ENCODE results near the gene GSN. TPM values are rescaled to one million over a fixed set of nuclear protein-coding genes. Genes with fewer than 3 reads are reported as not detected.

The GSN gene
- total and polyA plus RNA-seq, 9 of the 15 experiments (the other 6 are each of a cell fraction or from before 2014, with no cell fraction given) = 0.39 to 16.6 (median 8.2) TPM

- TF ChIP-seq, protein P1, sequence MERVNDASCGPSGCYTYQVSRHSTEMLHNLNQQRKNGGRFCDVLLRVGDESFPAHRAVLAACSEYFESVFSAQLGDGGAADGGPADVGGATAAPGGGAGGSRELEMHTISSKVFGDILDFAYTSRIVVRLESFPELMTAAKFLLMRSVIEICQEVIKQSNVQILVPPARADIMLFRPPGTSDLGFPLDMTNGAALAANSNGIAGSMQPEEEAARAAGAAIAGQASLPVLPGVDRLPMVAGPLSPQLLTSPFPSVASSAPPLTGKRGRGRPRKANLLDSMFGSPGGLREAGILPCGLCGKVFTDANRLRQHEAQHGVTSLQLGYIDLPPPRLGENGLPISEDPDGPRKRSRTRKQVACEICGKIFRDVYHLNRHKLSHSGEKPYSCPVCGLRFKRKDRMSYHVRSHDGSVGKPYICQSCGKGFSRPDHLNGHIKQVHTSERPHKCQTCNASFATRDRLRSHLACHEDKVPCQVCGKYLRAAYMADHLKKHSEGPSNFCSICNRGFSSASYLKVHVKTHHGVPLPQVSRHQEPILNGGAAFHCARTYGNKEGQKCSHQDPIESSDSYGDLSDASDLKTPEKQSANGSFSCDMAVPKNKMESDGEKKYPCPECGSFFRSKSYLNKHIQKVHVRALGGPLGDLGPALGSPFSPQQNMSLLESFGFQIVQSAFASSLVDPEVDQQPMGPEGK (CRISPR knock-in tag; IDR thresholded peaks at IDR 0.05; ENCODE audit: borderline replicate concordance) = 0 out of 2 replicates have a peak, but pooled peaks have one; percentile 31
- peak; percentile 12 for TF ChIP-seq HNRNPLL (IDR thresholded peaks at IDR 0.05; ENCODE audit: low read depth, low read length, poor library complexity, severe bottlenecking)
- no peak for TF ChIP-seq TEAD4 (IDR thresholded peaks at IDR 0.05; ENCODE audit: low read length)
- no peak for TF ChIP-seq TEAD4 (CRISPR knock-in tag; IDR thresholded peaks at IDR 0.05; ENCODE audit: borderline replicate concordance)
- TF ChIP-seq POU5F1 (IDR thresholded peaks at IDR 0.05; ENCODE audit: borderline replicate concordance, low read depth, low read length, partially characterized antibody) = no peak
- no peak for TF ChIP-seq ETV6 (IDR thresholded peaks at IDR 0.05; ENCODE audit: borderline replicate concordance in 1 of 2, low read depth in 2 of 2, low read length in 1 of 2)
- no peak for TF ChIP-seq ETV6 (CRISPR knock-in tag; IDR thresholded peaks at IDR 0.05; ENCODE audit: borderline replicate concordance)
- TF ChIP-seq ZNF511 (CRISPR knock-in tag; IDR thresholded peaks at IDR 0.05) = no peak
- TF ChIP-seq DNMT1 (IDR thresholded peaks at IDR 0.05) = no peak
- no peak for TF ChIP-seq ATF1 (CRISPR knock-in tag; IDR thresholded peaks at IDR 0.05)
- peak; percentile 53 for TF ChIP-seq ATF1 (tag; IDR thresholded peaks at IDR 0.05)
- TF ChIP-seq EWSR1 (IDR thresholded peaks at IDR 0.05; ENCODE audit: borderline replicate concordance, low read depth, partially characterized antibody) = no peak
- TF ChIP-seq FOXP1 (CRISPR knock-in tag; IDR thresholded peaks at IDR 0.05) = no peak
- TF ChIP-seq SETDB1 (IDR thresholded peaks at IDR 0.05; ENCODE audit: low read length) = no peak
- TF ChIP-seq, protein P2, sequence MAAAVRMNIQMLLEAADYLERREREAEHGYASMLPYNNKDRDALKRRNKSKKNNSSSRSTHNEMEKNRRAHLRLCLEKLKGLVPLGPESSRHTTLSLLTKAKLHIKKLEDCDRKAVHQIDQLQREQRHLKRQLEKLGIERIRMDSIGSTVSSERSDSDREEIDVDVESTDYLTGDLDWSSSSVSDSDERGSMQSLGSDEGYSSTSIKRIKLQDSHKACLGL (CRISPR knock-in tag; IDR thresholded peaks at IDR 0.05; ENCODE audit: borderline replicate concordance, poor library complexity, severe bottlenecking) = no peak
- TF ChIP-seq NONO (IDR thresholded peaks at IDR 0.05; ENCODE audit: low read depth in 2 of 2, low read length in 1 of 2) = no peak
- TF ChIP-seq, protein P3, sequence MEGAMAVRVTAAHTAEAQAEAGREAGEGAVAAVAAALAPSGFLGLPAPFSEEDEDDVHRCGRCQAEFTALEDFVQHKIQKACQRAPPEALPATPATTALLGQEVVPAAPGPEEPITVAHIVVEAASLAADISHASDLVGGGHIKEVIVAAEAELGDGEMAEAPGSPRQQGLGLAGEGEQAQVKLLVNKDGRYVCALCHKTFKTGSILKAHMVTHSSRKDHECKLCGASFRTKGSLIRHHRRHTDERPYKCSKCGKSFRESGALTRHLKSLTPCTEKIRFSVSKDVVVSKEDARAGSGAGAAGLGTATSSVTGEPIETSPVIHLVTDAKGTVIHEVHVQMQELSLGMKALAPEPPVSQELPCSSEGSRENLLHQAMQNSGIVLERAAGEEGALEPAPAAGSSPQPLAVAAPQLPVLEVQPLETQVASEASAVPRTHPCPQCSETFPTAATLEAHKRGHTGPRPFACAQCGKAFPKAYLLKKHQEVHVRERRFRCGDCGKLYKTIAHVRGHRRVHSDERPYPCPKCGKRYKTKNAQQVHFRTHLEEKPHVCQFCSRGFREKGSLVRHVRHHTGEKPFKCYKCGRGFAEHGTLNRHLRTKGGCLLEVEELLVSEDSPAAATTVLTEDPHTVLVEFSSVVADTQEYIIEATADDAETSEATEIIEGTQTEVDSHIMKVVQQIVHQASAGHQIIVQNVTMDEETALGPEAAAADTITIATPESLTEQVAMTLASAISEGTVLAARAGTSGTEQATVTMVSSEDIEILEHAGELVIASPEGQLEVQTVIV (CRISPR knock-in tag; IDR thresholded peaks at IDR 0.05; ENCODE audit: borderline replicate concordance) = 0 out of 2 replicates have a peak, but pooled peaks have one; percentile 55
- TF ChIP-seq, protein P4, sequence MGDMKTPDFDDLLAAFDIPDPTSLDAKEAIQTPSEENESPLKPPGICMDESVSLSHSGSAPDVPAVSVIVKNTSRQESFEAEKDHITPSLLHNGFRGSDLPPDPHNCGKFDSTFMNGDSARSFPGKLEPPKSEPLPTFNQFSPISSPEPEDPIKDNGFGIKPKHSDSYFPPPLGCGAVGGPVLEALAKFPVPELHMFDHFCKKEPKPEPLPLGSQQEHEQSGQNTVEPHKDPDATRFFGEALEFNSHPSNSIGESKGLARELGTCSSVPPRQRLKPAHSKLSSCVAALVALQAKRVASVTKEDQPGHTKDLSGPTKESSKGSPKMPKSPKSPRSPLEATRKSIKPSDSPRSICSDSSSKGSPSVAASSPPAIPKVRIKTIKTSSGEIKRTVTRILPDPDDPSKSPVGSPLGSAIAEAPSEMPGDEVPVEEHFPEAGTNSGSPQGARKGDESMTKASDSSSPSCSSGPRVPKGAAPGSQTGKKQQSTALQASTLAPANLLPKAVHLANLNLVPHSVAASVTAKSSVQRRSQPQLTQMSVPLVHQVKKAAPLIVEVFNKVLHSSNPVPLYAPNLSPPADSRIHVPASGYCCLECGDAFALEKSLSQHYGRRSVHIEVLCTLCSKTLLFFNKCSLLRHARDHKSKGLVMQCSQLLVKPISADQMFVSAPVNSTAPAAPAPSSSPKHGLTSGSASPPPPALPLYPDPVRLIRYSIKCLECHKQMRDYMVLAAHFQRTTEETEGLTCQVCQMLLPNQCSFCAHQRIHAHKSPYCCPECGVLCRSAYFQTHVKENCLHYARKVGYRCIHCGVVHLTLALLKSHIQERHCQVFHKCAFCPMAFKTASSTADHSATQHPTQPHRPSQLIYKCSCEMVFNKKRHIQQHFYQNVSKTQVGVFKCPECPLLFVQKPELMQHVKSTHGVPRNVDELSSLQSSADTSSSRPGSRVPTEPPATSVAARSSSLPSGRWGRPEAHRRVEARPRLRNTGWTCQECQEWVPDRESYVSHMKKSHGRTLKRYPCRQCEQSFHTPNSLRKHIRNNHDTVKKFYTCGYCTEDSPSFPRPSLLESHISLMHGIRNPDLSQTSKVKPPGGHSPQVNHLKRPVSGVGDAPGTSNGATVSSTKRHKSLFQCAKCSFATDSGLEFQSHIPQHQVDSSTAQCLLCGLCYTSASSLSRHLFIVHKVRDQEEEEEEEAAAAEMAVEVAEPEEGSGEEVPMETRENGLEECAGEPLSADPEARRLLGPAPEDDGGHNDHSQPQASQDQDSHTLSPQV (IDR thresholded peaks at IDR 0.05) = peak; percentile 51; the same call in 1 of the 2 replicates
- no peak for TF ChIP-seq YBX1 (IDR thresholded peaks at IDR 0.05)
These were observed 18.7 kb downstream of the GSN start (continued) for GRCh38 chr9:121286688-121286972.

Measured in K562 (cell line).